Measurements from ENCODE around the gene SMKR1. TPM values are rescaled to one million over a fixed set of nuclear protein-coding genes. Genes with fewer than 3 reads are reported as not detected.

The SMKR1 gene
- total RNA-seq, 1 donor from 2014 or later: 2.8 TPM

DNA sequence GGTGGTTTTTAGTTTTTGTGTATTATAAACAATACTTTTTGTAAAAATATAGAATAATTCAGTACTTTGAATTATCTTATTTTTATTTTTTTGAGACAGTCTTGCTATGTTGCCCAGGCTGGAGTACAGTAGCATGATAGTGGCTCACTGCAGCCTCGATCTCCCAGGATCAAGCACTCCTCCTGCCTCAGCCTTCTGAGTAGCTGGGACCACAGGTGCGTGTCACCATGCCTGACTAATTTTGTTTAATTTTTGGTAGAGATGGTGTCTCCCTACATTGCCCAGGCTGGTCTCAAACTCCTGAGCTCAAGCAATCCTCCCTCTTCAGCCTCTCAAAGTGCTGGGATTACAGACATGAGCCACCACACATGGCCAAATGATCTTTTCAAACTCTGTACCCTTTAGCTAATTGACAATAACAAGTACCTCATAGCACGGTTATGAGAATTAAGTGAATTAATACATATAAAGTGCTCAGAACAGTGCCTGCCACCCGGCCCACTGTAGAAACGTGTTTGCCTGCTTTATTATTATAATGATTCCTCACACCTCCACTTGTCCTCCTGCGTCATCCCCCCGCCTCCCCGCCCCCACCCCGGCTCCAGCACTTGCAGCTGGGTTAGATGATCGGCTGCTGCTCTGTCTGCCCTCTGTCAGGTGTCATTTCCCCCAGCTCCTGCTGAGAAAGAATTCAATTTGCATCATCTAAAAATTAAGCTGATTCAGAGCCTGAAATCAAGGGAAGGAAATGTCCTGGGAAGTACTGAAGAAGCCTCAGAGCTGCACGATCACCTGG is 55.6 kb downstream of the SMKR1 start:
- Mint-ChIP-seq H3K27me3 (ENCODE audit: low read depth) (peaks cover 29% of the 10 kb centered on the region), H3K4me3 (no peak overlapping the region), H3K27ac (no peak overlapping the region), H3K4me1 (no peaks in the 10 kb centered on the region), H3K36me3 (no peaks in the 10 kb centered on the region), H3K9me3 (no peaks in the 10 kb centered on the region)
- no peak for DNase-seq (ENCODE audit: low spot score in 2 of 2, unreplicated experiment in 2 of 2)
- TF ChIP-seq, protein P1, sequence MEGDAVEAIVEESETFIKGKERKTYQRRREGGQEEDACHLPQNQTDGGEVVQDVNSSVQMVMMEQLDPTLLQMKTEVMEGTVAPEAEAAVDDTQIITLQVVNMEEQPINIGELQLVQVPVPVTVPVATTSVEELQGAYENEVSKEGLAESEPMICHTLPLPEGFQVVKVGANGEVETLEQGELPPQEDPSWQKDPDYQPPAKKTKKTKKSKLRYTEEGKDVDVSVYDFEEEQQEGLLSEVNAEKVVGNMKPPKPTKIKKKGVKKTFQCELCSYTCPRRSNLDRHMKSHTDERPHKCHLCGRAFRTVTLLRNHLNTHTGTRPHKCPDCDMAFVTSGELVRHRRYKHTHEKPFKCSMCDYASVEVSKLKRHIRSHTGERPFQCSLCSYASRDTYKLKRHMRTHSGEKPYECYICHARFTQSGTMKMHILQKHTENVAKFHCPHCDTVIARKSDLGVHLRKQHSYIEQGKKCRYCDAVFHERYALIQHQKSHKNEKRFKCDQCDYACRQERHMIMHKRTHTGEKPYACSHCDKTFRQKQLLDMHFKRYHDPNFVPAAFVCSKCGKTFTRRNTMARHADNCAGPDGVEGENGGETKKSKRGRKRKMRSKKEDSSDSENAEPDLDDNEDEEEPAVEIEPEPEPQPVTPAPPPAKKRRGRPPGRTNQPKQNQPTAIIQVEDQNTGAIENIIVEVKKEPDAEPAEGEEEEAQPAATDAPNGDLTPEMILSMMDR (IDR thresholded peaks at IDR 0.05; ENCODE audit: unreplicated experiment): no peak

DNA sequence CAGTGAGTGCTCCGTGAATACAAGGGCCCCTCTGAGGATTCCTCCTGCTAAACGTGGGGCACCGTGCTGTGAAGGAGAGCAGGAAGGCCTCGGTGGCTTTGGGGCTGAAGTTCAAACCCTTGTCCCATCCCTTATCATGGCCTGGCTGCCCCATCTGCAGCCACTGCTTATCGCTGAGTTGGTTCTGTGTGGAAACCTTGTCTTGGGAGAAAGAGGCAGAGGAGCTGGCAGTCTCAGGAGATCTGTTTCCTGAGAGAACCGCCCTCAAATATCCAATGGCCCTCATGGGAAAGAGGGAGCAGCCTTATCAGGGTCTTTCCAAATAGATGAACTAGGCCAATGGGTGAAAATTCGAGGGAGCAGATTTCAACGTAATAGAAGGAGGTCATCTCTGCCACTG is 57.2 kb downstream of the SMKR1 start:
- no peak overlapping the region for H3K4me3 Mint-ChIP-seq
- H3K4me1 Mint-ChIP-seq: no peaks in the 10 kb centered on the region
- H3K27ac Mint-ChIP-seq: no peak overlapping the region

DNA sequence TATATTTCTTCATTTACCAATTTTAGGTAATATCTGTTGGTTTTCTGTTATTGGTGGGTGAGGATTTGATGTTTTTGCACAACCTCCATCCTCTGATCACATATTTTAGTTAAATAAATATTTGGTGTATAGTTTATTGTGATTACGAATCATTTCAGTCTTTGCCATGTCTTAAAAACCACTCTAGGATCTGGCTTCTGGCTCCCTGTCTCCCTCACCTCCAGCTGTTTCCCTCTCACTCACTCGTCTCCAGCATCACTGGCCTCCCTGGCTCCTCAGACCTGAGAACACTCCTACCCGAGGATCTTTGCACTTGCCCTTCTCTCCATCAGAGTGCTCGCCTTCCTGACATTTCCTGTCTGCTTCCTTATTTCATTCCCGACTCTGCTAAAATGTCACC is 58.5 kb downstream of the SMKR1 start:
- Mint-ChIP-seq H3K27me3 (ENCODE audit: low read depth) (peaks cover 41% of the 10 kb centered on the region), H3K36me3 (no peaks in the 10 kb centered on the region), H3K4me1 (no peaks in the 10 kb centered on the region), H3K9me3 (no peaks in the 10 kb centered on the region), H3K27ac (no peak overlapping the region), H3K4me3 (no peak overlapping the region)
- TF ChIP-seq, protein P1 (IDR thresholded peaks at IDR 0.05; ENCODE audit: unreplicated experiment): no peak
- no peak for DNase-seq (ENCODE audit: low spot score in 2 of 2, unreplicated experiment in 2 of 2)

More for the DNA sequence above, 57.2 kb downstream of the SMKR1 start:
- H3K9me3 Mint-ChIP-seq: no peaks in the 10 kb centered on the region
- no peak for DNase-seq (ENCODE audit: low spot score in 2 of 2, unreplicated experiment in 2 of 2)
- no peaks in the 10 kb centered on the region for H3K36me3 Mint-ChIP-seq
- TF ChIP-seq, protein P1 (IDR thresholded peaks at IDR 0.05; ENCODE audit: unreplicated experiment): no peak
- H3K27me3 Mint-ChIP-seq (ENCODE audit: low read depth): peaks cover 36% of the 10 kb centered on the region

DNA sequence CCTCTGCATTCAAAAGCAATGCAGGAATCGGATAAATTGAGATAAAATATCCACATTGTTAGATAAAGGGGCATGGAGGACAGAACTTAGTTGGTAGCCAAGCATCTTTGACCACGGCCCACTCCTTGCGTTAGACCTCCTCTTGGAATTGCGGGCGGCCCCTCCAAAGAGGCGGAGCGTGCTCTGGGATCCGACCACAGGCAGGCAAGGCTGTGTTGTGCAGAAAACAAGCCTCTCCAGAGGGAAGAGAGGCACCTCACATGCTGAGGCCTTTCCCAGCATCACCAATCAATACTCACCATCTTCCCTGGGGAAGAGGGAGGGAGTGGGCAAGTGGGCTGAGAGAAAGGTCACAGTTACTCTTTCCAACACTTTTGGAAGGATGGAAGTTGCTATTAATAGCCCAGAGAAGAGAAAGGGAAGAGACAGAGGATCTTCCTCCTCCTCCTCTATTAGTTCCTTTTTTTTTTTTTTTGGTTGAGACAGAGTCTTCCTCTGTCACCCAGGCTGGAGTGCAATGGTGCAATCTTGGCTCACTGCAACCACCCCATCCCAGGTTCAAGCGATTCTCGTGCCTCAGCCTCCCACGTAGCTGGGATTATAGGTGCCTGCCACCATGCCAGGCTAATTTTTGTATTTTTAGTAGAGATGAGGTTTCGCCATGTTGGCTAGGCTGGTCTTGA is 59.5 kb downstream of the SMKR1 start:
- no peak overlapping the region for H3K27ac Mint-ChIP-seq
- DNase-seq (ENCODE audit: low spot score in 2 of 2, unreplicated experiment in 2 of 2): no peak

More for the DNA sequence above, 59.5 kb downstream of the SMKR1 start:
- peaks cover 43% of the 10 kb centered on the region for H3K27me3 Mint-ChIP-seq (ENCODE audit: low read depth)
- no peaks in the 10 kb centered on the region for H3K4me1 Mint-ChIP-seq
- H3K4me3 Mint-ChIP-seq: no peak overlapping the region
- TF ChIP-seq, protein P1 (IDR thresholded peaks at IDR 0.05; ENCODE audit: unreplicated experiment): no peak
- no peaks in the 10 kb centered on the region for H3K9me3 Mint-ChIP-seq
- H3K36me3 Mint-ChIP-seq: no peaks in the 10 kb centered on the region

Other genes with a start within 250 kb of the SMKR1 start
- 1.8 to 1.9 TPM (median 1.9 TPM) in 3 replicates for gene STRIP2, start 68.1 kb upstream of the SMKR1 start, total RNA-seq
- 26.2 to 26.6 TPM (median 26.3 TPM) in 3 replicates for gene NRF1, start 109.2 kb downstream of the SMKR1 start, total RNA-seq

All from mesothelial cell of epicardium (in vitro differentiated cells).